ENCODE measurements around the gene TSACC. TPM values are rescaled to one million over a fixed set of nuclear protein-coding genes. Genes with fewer than 3 reads are reported as not detected.
"Not testable (repeated sequence)": the region's sequence is repeated elsewhere in the genome, so short reads cannot be mapped to it uniquely, and the experiment has no call there.

TSACC gene
- total and polyA plus RNA-seq, 2 donors (not counting 1 experiment from before 2014, with no cell fraction given) = 0.69 to 1.2 TPM

GRCh38 chr1:156346636-156347035 lies 8.3 kb downstream of the TSACC start:
- no peaks in the 10 kb centered on the region for H4K20me1 ChIP-seq (ENCODE audit: control insufficient read depth, insufficient read depth, low read length, poor library complexity, severe bottlenecking)
- Mint-ChIP-seq H3K4me3 (no peak overlapping the region), H3K27ac (no peak overlapping the region), H3K27me3 (peaks cover 24% of the 10 kb centered on the region), H3K9me3 (ENCODE audit: insufficient read depth) (no peaks in the 10 kb centered on the region), H3K4me1 (no peaks in the 10 kb centered on the region)
- intact Hi-C loops (cut with micrococcal nuclease) = no loop called here
- peaks cover 0 to 17% (median 5%) of the 10 kb centered on the region in 4 experiments for H3K27me3 ChIP-seq (replicated peaks in 1 of 4; ENCODE audit: control extremely low read depth in 1 of 4, control insufficient read depth in 3 of 4, insufficient read depth in 4 of 4, low read length in 3 of 4)
- CTCF ChIA-PET = interaction anchor here (0.6 kb wide), 1 partner anchor 1937 kb away, joined by 3 read pairs; no protein-coding TSS in a partner anchor
- no peak for DNase-seq
- TF ChIP-seq CTCF (IDR thresholded peaks at IDR 0.05) (no peak), EZH2 (IDR thresholded peaks at IDR 0.05; ENCODE audit: borderline replicate concordance, insufficient read depth, low read depth, low read length, poor library complexity, severe bottlenecking) (no peak)
- H3K79me2 ChIP-seq (ENCODE audit: control insufficient read depth, insufficient read depth, low read length) = no peaks in the 10 kb centered on the region
- H3K27ac ChIP-seq (ENCODE audit: low read length in 2 of 2) = no peak overlapping the region
- no peaks in the 10 kb centered on the region for H3K36me3 ChIP-seq (replicated peaks in 1 of 2; ENCODE audit: control extremely low read depth in 1 of 2, control insufficient read depth in 1 of 2, extremely low read depth in 1 of 2, insufficient read depth in 2 of 2, low read length in 1 of 2)
- H3K4me1 ChIP-seq (ENCODE audit: control insufficient read depth in 2 of 2, insufficient read depth in 2 of 2, low read length in 2 of 2) = no peaks in the 10 kb centered on the region
- no peak overlapping the region for H3K4me2 ChIP-seq (replicated peaks; ENCODE audit: low read depth, low read length, poor library complexity, severe bottlenecking)
- H2AFZ ChIP-seq (ENCODE audit: insufficient read depth, low read depth, low read length, poor library complexity, severe bottlenecking) = no peak overlapping the region
- H3K9me3 ChIP-seq (ENCODE audit: control extremely low read depth in 1 of 3, control insufficient read depth in 2 of 3, insufficient read depth in 1 of 3, low read length in 2 of 3) = no peaks in the 10 kb centered on the region
- H3K4me3 ChIP-seq (ENCODE audit: control extremely low read depth in 1 of 5, extremely low read depth in 1 of 5, insufficient read depth in 1 of 5, low read depth in 2 of 5, low read length in 4 of 5) = no peak overlapping the region
- WGBS (ENCODE audit: insufficient coverage) = 86% methylated on average over 1 of the region's 2 CpGs
- ATAC-seq (ENCODE audit: low read depth) = no peak
- H3K9ac ChIP-seq (ENCODE audit: low read length) = no peak overlapping the region
- POLR2A ChIA-PET = no interaction called here

- H3K27me3 ChIP-seq (replicated peaks in 1 of 4; ENCODE audit: control extremely low read depth in 1 of 4, control insufficient read depth in 3 of 4, insufficient read depth in 4 of 4, low read length in 3 of 4) = peaks cover 0 to 17% (median 5%) of the 10 kb centered on the region in 4 experiments
- CTCF ChIA-PET = interaction anchor here (1.4 to 2.0 kb wide), 2 partner anchors 11 to 98 kb away, joined by 3 to 5 read pairs; no protein-coding TSS in a partner anchor
- WGBS (ENCODE audit: insufficient coverage) = 100% methylated on average over 1 of the region's 4 CpGs
- no peak overlapping the region for H3K4me3 ChIP-seq (ENCODE audit: control extremely low read depth in 1 of 5, extremely low read depth in 1 of 5, insufficient read depth in 1 of 5, low read depth in 2 of 5, low read length in 4 of 5)
- H3K4me3 Mint-ChIP-seq = no peak overlapping the region
- H4K20me1 ChIP-seq (ENCODE audit: control insufficient read depth, insufficient read depth, low read length, poor library complexity, severe bottlenecking) = no peaks in the 10 kb centered on the region
- no peaks in the 10 kb centered on the region for H3K79me2 ChIP-seq (ENCODE audit: control insufficient read depth, insufficient read depth, low read length)
- POLR2A ChIA-PET = interaction anchor here (0.6 kb wide), 1 partner anchor 139 kb away, joined by 10 read pairs; no protein-coding TSS in a partner anchor
- no peak overlapping the region for H3K9ac ChIP-seq (ENCODE audit: low read length)
- no peaks in the 10 kb centered on the region for H3K9me3 ChIP-seq (ENCODE audit: control extremely low read depth in 1 of 3, control insufficient read depth in 2 of 3, insufficient read depth in 1 of 3, low read length in 2 of 3)
- no peaks in the 10 kb centered on the region for H3K4me1 Mint-ChIP-seq
- H3K4me2 ChIP-seq (replicated peaks; ENCODE audit: low read depth, low read length, poor library complexity, severe bottlenecking) = no peak overlapping the region
- TF ChIP-seq CTCF (IDR thresholded peaks at IDR 0.05) = no peak
- no peak for TF ChIP-seq EZH2 (IDR thresholded peaks at IDR 0.05; ENCODE audit: borderline replicate concordance, insufficient read depth, low read depth, low read length, poor library complexity, severe bottlenecking)
- no peaks in the 10 kb centered on the region for H3K36me3 ChIP-seq (replicated peaks in 1 of 2; ENCODE audit: control extremely low read depth in 1 of 2, control insufficient read depth in 1 of 2, extremely low read depth in 1 of 2, insufficient read depth in 2 of 2, low read length in 1 of 2)
- DNase-seq (no peak), ATAC-seq (ENCODE audit: low read depth) (no peak)
- no peak overlapping the region for H3K27ac Mint-ChIP-seq
- intact Hi-C loops (cut with micrococcal nuclease) = no loop called here
- H3K27me3 Mint-ChIP-seq = peaks cover 24% of the 10 kb centered on the region
- H2AFZ ChIP-seq (ENCODE audit: insufficient read depth, low read depth, low read length, poor library complexity, severe bottlenecking) = no peak overlapping the region
- no peaks in the 10 kb centered on the region for H3K4me1 ChIP-seq (ENCODE audit: control insufficient read depth in 2 of 2, insufficient read depth in 2 of 2, low read length in 2 of 2)
- H3K27ac ChIP-seq (ENCODE audit: low read length in 2 of 2) = no peak overlapping the region
- no peaks in the 10 kb centered on the region for H3K9me3 Mint-ChIP-seq (ENCODE audit: insufficient read depth)
These were observed 9.0 kb downstream of the TSACC start for GRCh38 chr1:156347331-156347730.

DNA sequence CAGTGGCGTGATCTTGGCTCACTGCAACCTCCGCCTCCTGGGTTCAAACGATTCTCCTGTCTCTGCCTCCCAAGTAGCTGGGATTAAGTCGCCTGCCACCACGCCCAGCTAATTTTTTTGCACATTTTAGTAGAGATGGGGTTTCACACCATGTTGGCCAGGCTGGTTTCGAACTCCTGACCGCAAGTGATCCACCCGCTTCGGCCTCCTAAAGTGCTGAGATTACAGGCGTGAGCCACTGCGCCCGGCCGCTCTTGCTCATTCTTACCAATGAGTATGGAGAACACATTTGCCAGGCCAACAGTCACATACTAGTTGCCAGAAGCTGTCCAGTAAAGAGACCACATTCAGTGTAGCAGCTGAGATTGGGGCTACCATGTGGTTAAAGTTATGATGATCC lies 14.2 kb downstream of the TSACC start:
- POLR2A ChIA-PET = not testable (repeated sequence)
- peaks cover 16% of the 10 kb centered on the region for H3K27me3 Mint-ChIP-seq

More for the DNA sequence above, 14.2 kb downstream of the TSACC start:
- H3K4me2 ChIP-seq (replicated peaks; ENCODE audit: low read depth, low read length, poor library complexity, severe bottlenecking); H3K36me3 ChIP-seq (replicated peaks in 1 of 2; ENCODE audit: control extremely low read depth in 1 of 2, control insufficient read depth in 1 of 2, extremely low read depth in 1 of 2, insufficient read depth in 2 of 2, low read length in 1 of 2); H3K9ac ChIP-seq (ENCODE audit: low read length); H3K4me1 ChIP-seq (ENCODE audit: control insufficient read depth in 2 of 2, insufficient read depth in 2 of 2, low read length in 2 of 2); DNase-seq; H3K27ac Mint-ChIP-seq; CTCF ChIA-PET; H3K4me3 Mint-ChIP-seq; H3K4me1 Mint-ChIP-seq; H3K27ac ChIP-seq (ENCODE audit: low read length in 2 of 2); H3K9me3 Mint-ChIP-seq (ENCODE audit: insufficient read depth); H4K20me1 ChIP-seq (ENCODE audit: control insufficient read depth, insufficient read depth, low read length, poor library complexity, severe bottlenecking); H3K79me2 ChIP-seq (ENCODE audit: control insufficient read depth, insufficient read depth, low read length); intact Hi-C loops (cut with micrococcal nuclease); H2AFZ ChIP-seq (ENCODE audit: insufficient read depth, low read depth, low read length, poor library complexity, severe bottlenecking); H3K4me3 ChIP-seq (ENCODE audit: control extremely low read depth in 1 of 5, extremely low read depth in 1 of 5, insufficient read depth in 1 of 5, low read depth in 2 of 5, low read length in 4 of 5); H3K9me3 ChIP-seq (ENCODE audit: control extremely low read depth in 1 of 3, control insufficient read depth in 2 of 3, insufficient read depth in 1 of 3, low read length in 2 of 3); ATAC-seq (ENCODE audit: low read depth): not testable (repeated sequence)
- WGBS (ENCODE audit: insufficient coverage) = 94% methylated on average over 13 of the region's 13 CpGs
- peaks cover 0 to 21% (median 10%) of the 10 kb centered on the region in 4 experiments for H3K27me3 ChIP-seq (replicated peaks in 1 of 4; ENCODE audit: control extremely low read depth in 1 of 4, control insufficient read depth in 3 of 4, insufficient read depth in 4 of 4, low read length in 3 of 4)

All from B cell (primary cell).